OCI-LY3 (cell line): ENCODE data around the gene RSPH1.

Source experiments
- H2AFZ ChIP-seq: fragments of 200-600, 300-600 bp; shearing (Covaris generic); 2 replicates; pipeline ENCODE4 v1.6.0; 2014; ENCODE audit warnings: antibody characterized with exemption, low read depth, low read length
- H3K27ac ChIP-seq: fragments of 200-600, 300-600 bp; sonication (generic); 2 replicates; pipeline ENCODE4 v1.5.1; 2014; ENCODE audit warnings: mild to moderate bottlenecking, low read length, moderate library complexity, mixed read lengths
- H3K27me3 ChIP-seq: fragments of 200-600, 300-600 bp; sonication (generic); 2 replicates; pipeline ENCODE4 v1.6.1; 2014; ENCODE audit warnings: low read depth, low read length, mixed read lengths
- H3K36me3 ChIP-seq: fragments of 200-600, 300-600 bp; sonication (generic); replicated peaks from 2 replicates; pipeline ENCODE3; 2014; ENCODE audit warnings: low read depth, low read length, mixed read lengths
- H3K4me1 ChIP-seq: fragments of 300-600, 200-600 bp; sonication (generic); 2 replicates; pipeline ENCODE4 v1.6.1; 2014; ENCODE audit warnings: low read length, mixed read lengths
- H3K4me2 ChIP-seq: fragments of 200-600, 300-600 bp; sonication (generic); 2 replicates; pipeline ENCODE4 v1.6.1; 2014; ENCODE audit warnings: low read length, mixed read lengths
- H3K4me3 ChIP-seq: fragments of 300-600, 200-600 bp; sonication (generic); 2 replicates; pipeline ENCODE4 v1.5.1; 2014; ENCODE audit warnings: antibody characterized with exemption, mild to moderate bottlenecking, low read length, moderate library complexity
- H3K79me2 ChIP-seq: fragments of 300-600, 200-600 bp; shearing (Covaris generic); 2 replicates; pipeline ENCODE4 v1.6.1; 2014; ENCODE audit warnings: mild to moderate bottlenecking, low read length, mixed read lengths
- H3K9ac ChIP-seq: fragments of 300-600, 200-600 bp; shearing (Covaris generic); 2 replicates; pipeline ENCODE4 v1.6.0; 2014; ENCODE audit warnings: mild to moderate bottlenecking, low read length, moderate library complexity
- H3K9me3 ChIP-seq: fragments of 200-600, 300-600 bp; shearing (Covaris generic); 2 replicates; pipeline ENCODE4 v1.6.1; 2014; ENCODE audit warnings: low read length, mixed read lengths; ENCODE audit not compliant: insufficient read depth
- H4K20me1 ChIP-seq: fragments of 200-600, 300-600 bp; sonication (generic); 2 replicates; pipeline ENCODE4 v1.6.1; 2016; ENCODE audit warnings: low read length, mixed read lengths; ENCODE audit not compliant: insufficient read depth
- CTCF ChIP-seq: fragments of 200-600, 300-600 bp; sonication (generic); IDR thresholded peaks from 2 replicates; pipeline ENCODE4 v1.5.1; 2014; ENCODE audit warnings: antibody characterized with exemption, low read length, low read depth
- EZH2phosphoT487 ChIP-seq: fragments of 200-600 bp; shearing (Covaris generic); IDR thresholded peaks from 2 replicates; pipeline ENCODE4 v1.6.1; 2018; ENCODE audit warnings: antibody characterized with exemption, mixed run types, low read depth

RSPH1 gene

GRCh38 chr21:42486531-42486930 is 9.5 kb downstream of the RSPH1 start:
- Histone ChIP-seq H3K79me2 (no peaks in the 10 kb centered on the region), H3K9me3 (no peaks in the 10 kb centered on the region), H3K36me3 (no peaks in the 10 kb centered on the region), H3K9ac (no peak overlapping the region), H3K4me3 (no peak overlapping the region), H3K27ac (no peak overlapping the region), H2AFZ (no peak overlapping the region), H3K4me2 (no peak overlapping the region), H4K20me1 (no peaks in the 10 kb centered on the region), H3K27me3 (no peaks in the 10 kb centered on the region), H3K4me1 (no peaks in the 10 kb centered on the region)
- TF ChIP-seq CTCF (no peak), EZH2phosphoT487 (no peak)

- Histone ChIP-seq H3K9me3 (no peaks in the 10 kb centered on the region), H3K27ac (no peak overlapping the region), H3K36me3 (no peaks in the 10 kb centered on the region), H3K4me2 (no peak overlapping the region), H2AFZ (no peak overlapping the region), H3K9ac (no peak overlapping the region), H3K4me3 (no peak overlapping the region), H3K27me3 (no peaks in the 10 kb centered on the region), H3K4me1 (no peaks in the 10 kb centered on the region), H3K79me2 (no peaks in the 10 kb centered on the region), H4K20me1 (no peaks in the 10 kb centered on the region)
- TF ChIP-seq CTCF: no peak
- no peak for TF ChIP-seq EZH2phosphoT487
Measured at GRCh38 chr21:42486072-42486471, 10.0 kb downstream of the RSPH1 start.

- Histone ChIP-seq H3K4me1 (no peaks in the 10 kb centered on the region), H3K27ac (no peak overlapping the region), H2AFZ (no peak overlapping the region), H4K20me1 (no peaks in the 10 kb centered on the region), H3K79me2 (no peaks in the 10 kb centered on the region), H3K36me3 (no peaks in the 10 kb centered on the region), H3K27me3 (no peaks in the 10 kb centered on the region), H3K4me3 (no peak overlapping the region), H3K9ac (no peak overlapping the region), H3K4me2 (no peak overlapping the region), H3K9me3 (no peaks in the 10 kb centered on the region)
- TF ChIP-seq EZH2phosphoT487 (no peak), CTCF (no peak)
Measured at GRCh38 chr21:42484966-42485365, 11.1 kb downstream of the RSPH1 start.

GRCh38 chr21:42481169-42481568 is 14.9 kb downstream of the RSPH1 start:
- H3K27ac ChIP-seq: no peak overlapping the region
- no peak overlapping the region for H3K4me2 ChIP-seq
- no peak overlapping the region for H2AFZ ChIP-seq
- no peaks in the 10 kb centered on the region for H3K9me3 ChIP-seq
- H3K9ac ChIP-seq: no peak overlapping the region
- H3K36me3 ChIP-seq: no peaks in the 10 kb centered on the region
- no peaks in the 10 kb centered on the region for H4K20me1 ChIP-seq
- H3K27me3 ChIP-seq: 0 out of 2 replicates have a peak, but pooled peaks cover 4% of the 10 kb centered on the region
- no peaks in the 10 kb centered on the region for H3K79me2 ChIP-seq
- peaks cover 37% of the 10 kb centered on the region for H3K4me1 ChIP-seq
- no peak overlapping the region for H3K4me3 ChIP-seq
- no peak for TF ChIP-seq CTCF
- no peak for TF ChIP-seq EZH2phosphoT487
